ENCODE results near the gene TMEM209. TPM values are rescaled to one million over a fixed set of nuclear protein-coding genes. Genes with fewer than 3 reads are reported as not detected.

TMEM209 gene
- total RNA-seq, 2 experiments from 2014 or later, result 18.3 to 18.8 TPM

DNA sequence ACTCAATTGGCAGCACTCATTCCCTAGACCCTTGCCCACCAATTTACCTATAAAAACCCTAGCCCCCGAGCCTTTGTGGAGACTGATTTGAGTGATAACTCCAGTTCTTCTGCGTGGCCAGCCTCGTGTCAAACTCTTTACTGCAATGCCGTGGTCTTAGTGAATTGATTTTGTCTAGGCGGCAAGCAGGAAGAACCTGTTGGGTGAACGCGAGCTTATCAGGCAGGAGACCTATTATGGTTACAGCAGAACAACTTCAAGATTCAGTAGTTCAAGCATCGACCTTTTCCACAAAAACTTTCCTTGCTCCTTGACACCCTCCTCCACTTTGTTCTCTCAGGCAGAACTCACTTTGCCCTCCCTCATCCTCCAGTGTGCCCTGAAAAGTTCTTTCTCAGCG is 14.7 kb upstream of the TMEM209 start:
- Histone ChIP-seq H3K27me3 (ENCODE audit: control insufficient read depth in 1 of 2, insufficient read depth in 2 of 2, low read length in 2 of 2) (no peaks in the 10 kb centered on the region), H3K4me1 (ENCODE audit: insufficient read depth, low read length) (no peaks in the 10 kb centered on the region), H3K4me3 (ENCODE audit: low read length) (no peak overlapping the region), H3K9me3 (ENCODE audit: control insufficient read depth in 1 of 2, insufficient read depth in 1 of 2, low read length in 2 of 2) (no peaks in the 10 kb centered on the region), H3K36me3 (ENCODE audit: insufficient read depth, low read length) (no peaks in the 10 kb centered on the region), H3K27ac (ENCODE audit: low read depth in 1 of 2, low read length in 2 of 2) (no peak overlapping the region)
- TF ChIP-seq, protein P1, sequence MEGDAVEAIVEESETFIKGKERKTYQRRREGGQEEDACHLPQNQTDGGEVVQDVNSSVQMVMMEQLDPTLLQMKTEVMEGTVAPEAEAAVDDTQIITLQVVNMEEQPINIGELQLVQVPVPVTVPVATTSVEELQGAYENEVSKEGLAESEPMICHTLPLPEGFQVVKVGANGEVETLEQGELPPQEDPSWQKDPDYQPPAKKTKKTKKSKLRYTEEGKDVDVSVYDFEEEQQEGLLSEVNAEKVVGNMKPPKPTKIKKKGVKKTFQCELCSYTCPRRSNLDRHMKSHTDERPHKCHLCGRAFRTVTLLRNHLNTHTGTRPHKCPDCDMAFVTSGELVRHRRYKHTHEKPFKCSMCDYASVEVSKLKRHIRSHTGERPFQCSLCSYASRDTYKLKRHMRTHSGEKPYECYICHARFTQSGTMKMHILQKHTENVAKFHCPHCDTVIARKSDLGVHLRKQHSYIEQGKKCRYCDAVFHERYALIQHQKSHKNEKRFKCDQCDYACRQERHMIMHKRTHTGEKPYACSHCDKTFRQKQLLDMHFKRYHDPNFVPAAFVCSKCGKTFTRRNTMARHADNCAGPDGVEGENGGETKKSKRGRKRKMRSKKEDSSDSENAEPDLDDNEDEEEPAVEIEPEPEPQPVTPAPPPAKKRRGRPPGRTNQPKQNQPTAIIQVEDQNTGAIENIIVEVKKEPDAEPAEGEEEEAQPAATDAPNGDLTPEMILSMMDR (IDR thresholded peaks at IDR 0.05), result no peak
- ATAC-seq (ENCODE audit: poor library complexity) (no peak), DNase-seq (no peak)
- Mint-ChIP-seq H3K27ac (no peak overlapping the region), H3K27me3 (no peaks in the 10 kb centered on the region), H3K4me3 (no peak overlapping the region), H3K36me3 (ENCODE audit: low read depth) (no peaks in the 10 kb centered on the region), H3K9me3 (no peaks in the 10 kb centered on the region), H3K4me1 (ENCODE audit: low read depth) (no peaks in the 10 kb centered on the region)
- CTCF ChIA-PET, result no interaction called here
- POLR2A ChIA-PET, result no interaction called here
- intact Hi-C loops (cut with DNase I, micrococcal nuclease), result no loop called here

DNA sequence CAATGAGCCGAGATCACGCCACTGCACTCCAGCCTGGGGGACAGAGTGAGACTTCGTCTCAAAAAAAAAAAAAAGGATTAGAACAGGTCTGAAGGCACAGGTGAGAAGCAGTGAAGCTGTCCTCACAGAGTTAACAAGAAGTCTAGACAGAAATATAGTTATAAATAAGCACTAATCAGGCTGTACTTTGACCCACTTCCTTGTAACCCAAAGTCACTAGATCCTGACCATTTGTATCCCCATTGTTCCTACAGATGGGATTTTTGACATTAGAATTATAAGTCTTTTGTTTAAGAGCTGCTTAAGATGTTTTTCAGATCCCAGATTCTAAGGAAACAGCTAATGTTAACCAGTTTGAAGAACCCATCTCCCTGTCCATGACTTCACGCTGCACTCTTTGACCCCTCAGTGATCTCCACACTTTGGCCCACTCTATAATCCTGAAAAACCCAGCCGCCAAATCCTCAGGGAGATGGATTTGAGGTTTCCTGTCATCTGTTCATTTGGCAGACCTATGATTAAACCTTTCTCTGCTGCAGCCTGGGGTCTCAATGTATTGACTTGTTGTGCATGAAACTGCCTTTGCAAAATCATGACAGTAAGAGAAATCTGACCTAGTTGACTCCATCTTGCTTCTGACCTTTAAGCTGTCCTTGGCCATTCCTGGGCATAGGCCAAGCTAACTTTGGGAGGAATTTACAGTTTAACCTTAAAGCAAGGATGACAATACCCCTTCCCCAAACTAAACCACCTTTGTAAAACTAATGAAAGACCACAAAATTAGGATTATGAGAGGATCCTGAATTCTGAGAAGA is 13.8 kb upstream of the TMEM209 start:
- intact Hi-C loops (cut with DNase I, micrococcal nuclease), result no loop called here
- Mint-ChIP-seq H3K4me3 (no peak overlapping the region), H3K27me3 (peaks cover 4% of the 10 kb centered on the region), H3K4me1 (ENCODE audit: low read depth) (no peaks in the 10 kb centered on the region), H3K9me3 (no peaks in the 10 kb centered on the region), H3K36me3 (ENCODE audit: low read depth) (no peaks in the 10 kb centered on the region), H3K27ac (no peak overlapping the region)
- TF ChIP-seq, protein P1 (IDR thresholded peaks at IDR 0.05), result no peak
- Histone ChIP-seq H3K9me3 (ENCODE audit: control insufficient read depth in 1 of 2, insufficient read depth in 1 of 2, low read length in 2 of 2) (no peaks in the 10 kb centered on the region), H3K36me3 (ENCODE audit: insufficient read depth, low read length) (no peaks in the 10 kb centered on the region), H3K4me1 (ENCODE audit: insufficient read depth, low read length) (no peaks in the 10 kb centered on the region), H3K27me3 (ENCODE audit: control insufficient read depth in 1 of 2, insufficient read depth in 2 of 2, low read length in 2 of 2) (no peaks in the 10 kb centered on the region), H3K4me3 (ENCODE audit: low read length) (no peak overlapping the region), H3K27ac (ENCODE audit: low read depth in 1 of 2, low read length in 2 of 2) (no peak overlapping the region)
- DNase-seq (no peak), ATAC-seq (ENCODE audit: poor library complexity) (no peak)
- POLR2A ChIA-PET, result no interaction called here
- CTCF ChIA-PET, result no interaction called here

DNA sequence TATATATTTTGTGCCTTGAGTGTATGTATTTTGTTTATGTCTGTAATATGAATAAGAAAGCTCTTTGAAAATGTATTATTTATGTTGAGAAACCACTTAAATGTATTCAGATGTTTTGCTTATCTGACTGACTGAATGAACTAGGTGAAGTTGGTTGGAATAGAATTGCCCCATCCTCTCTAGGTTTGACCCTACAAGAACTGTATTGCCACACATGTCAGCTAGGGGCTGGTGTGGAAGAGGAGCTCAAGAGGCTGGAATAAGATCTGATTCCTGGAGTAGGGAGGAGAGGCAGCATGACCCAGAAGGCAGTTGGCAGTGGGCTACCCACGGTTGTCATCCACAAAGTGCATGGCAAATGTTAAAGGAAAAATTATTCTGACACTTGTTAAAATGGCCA is 11.5 kb upstream of the TMEM209 start:
- POLR2A ChIA-PET, result interaction anchor here (0.6 kb wide), 1 partner anchor 48 kb away, joined by 3 read pairs; no protein-coding TSS in a partner anchor
- CTCF ChIA-PET, result no interaction called here
- DNase-seq (no peak), ATAC-seq (ENCODE audit: poor library complexity) (no peak)
- H3K4me3 Mint-ChIP-seq, result no peak overlapping the region
- no peaks in the 10 kb centered on the region for H3K9me3 Mint-ChIP-seq
- Histone ChIP-seq H3K36me3 (ENCODE audit: insufficient read depth, low read length) (no peaks in the 10 kb centered on the region), H3K27ac (ENCODE audit: low read depth in 1 of 2, low read length in 2 of 2) (no peak overlapping the region), H3K27me3 (ENCODE audit: control insufficient read depth in 1 of 2, insufficient read depth in 2 of 2, low read length in 2 of 2) (no peaks in the 10 kb centered on the region), H3K4me1 (ENCODE audit: insufficient read depth, low read length) (no peaks in the 10 kb centered on the region), H3K4me3 (ENCODE audit: low read length) (no peak overlapping the region), H3K9me3 (ENCODE audit: control insufficient read depth in 1 of 2, insufficient read depth in 1 of 2, low read length in 2 of 2) (no peaks in the 10 kb centered on the region)
- H3K27ac Mint-ChIP-seq, result no peak overlapping the region
- no peaks in the 10 kb centered on the region for H3K4me1 Mint-ChIP-seq (ENCODE audit: low read depth)
- TF ChIP-seq, protein P1 (IDR thresholded peaks at IDR 0.05), result no peak
- H3K27me3 Mint-ChIP-seq, result peaks cover 9% of the 10 kb centered on the region
- intact Hi-C loops (cut with DNase I, micrococcal nuclease), result no loop called here
- H3K36me3 Mint-ChIP-seq (ENCODE audit: low read depth), result no peaks in the 10 kb centered on the region
